ENCODE measurements around the gene PPARD. TPM values are rescaled to one million over a fixed set of nuclear protein-coding genes. Genes with fewer than 3 reads are reported as not detected.

Gene PPARD
- total and polyA plus RNA-seq, 2 of the 13 experiments (the other 11 are each of a cell fraction or from before 2014, with no cell fraction given), result 6.1 to 13.3 TPM

- TF ChIP-seq ZNF800 (CRISPR knock-in tag; IDR thresholded peaks at IDR 0.05), result peak; percentile 95
- no peak; the same call in 1 of the 2 replicates for TF ChIP-seq ZFP36L2 (CRISPR knock-in tag; IDR thresholded peaks at IDR 0.05)
- TF ChIP-seq ZNF18 (CRISPR knock-in tag; IDR thresholded peaks at IDR 0.05; ENCODE audit: insufficient replicate concordance), result peak; percentile 65
- TF ChIP-seq ZNF17 (CRISPR knock-in tag; IDR thresholded peaks at IDR 0.05), result no peak
- TF ChIP-seq TBX3 (IDR thresholded peaks at IDR 0.05; ENCODE audit: borderline replicate concordance), result no peak
- TF ChIP-seq CC2D1A (CRISPR knock-in tag; IDR thresholded peaks at IDR 0.05), result no peak
- TF ChIP-seq ZNF34 (CRISPR knock-in tag; IDR thresholded peaks at IDR 0.05; ENCODE audit: borderline replicate concordance), result no peak
- TF ChIP-seq SAP130 (CRISPR knock-in tag; IDR thresholded peaks at IDR 0.05; ENCODE audit: low read depth), result peak; percentile 97
- peak; percentile 95 for TF ChIP-seq SRSF1 (optimal IDR thresholded peaks at IDR 0.05; ENCODE audit: low read depth, low read length)
- TF ChIP-seq KDM5A (IDR thresholded peaks at IDR 0.05; ENCODE audit: borderline replicate concordance, low read length), result no peak
- TF ChIP-seq CENPT (CRISPR knock-in tag; IDR thresholded peaks at IDR 0.05; ENCODE audit: low read depth), result no peak
- TF ChIP-seq HNRNPK (IDR thresholded peaks at IDR 0.05; ENCODE audit: low read depth, low read length, poor library complexity, severe bottlenecking), result peak; percentile 69
- TF ChIP-seq TEAD2 (CRISPR knock-in tag; IDR thresholded peaks at IDR 0.05), result no peak; the same call in 1 of the 2 replicates
- peak; percentile 79; the same call in 1 of the 2 replicates for TF ChIP-seq ZSCAN21 (CRISPR knock-in tag; IDR thresholded peaks at IDR 0.05; ENCODE audit: borderline replicate concordance)
- TF ChIP-seq TBP (CRISPR knock-in tag; IDR thresholded peaks at IDR 0.05), result 0 out of 2 replicates have a peak, but pooled peaks have one; percentile 16
- no peak for TF ChIP-seq IRF1 (CRISPR knock-in tag; IDR thresholded peaks at IDR 0.05; ENCODE audit: low read depth)
- TF ChIP-seq ARNT (IDR thresholded peaks at IDR 0.05), result no peak
- 0 out of 2 replicates have a peak, but pooled peaks have one; percentile 64 for TF ChIP-seq KLF9 (CRISPR knock-in tag; IDR thresholded peaks at IDR 0.05; ENCODE audit: low read depth)
- no peak for TF ChIP-seq HNF1A (IDR thresholded peaks at IDR 0.05; ENCODE audit: low read depth)
- TF ChIP-seq HNF1A (CRISPR knock-in tag; IDR thresholded peaks at IDR 0.05; ENCODE audit: borderline replicate concordance), result no peak; the same call in 1 of the 2 replicates
- peak; percentile 91 for TF ChIP-seq MXD4 (CRISPR knock-in tag; IDR thresholded peaks at IDR 0.05)
These were observed 110.1 kb downstream of the PPARD start, which contains the start of gene FANCE (continued) for GRCh38 chr6:35452183-35453090.

All from HepG2 (cell line).